Measurements from ENCODE around the gene PDPR.
"Not testable (repeated sequence)": the region's sequence is repeated elsewhere in the genome, so short reads cannot be mapped to it uniquely, and the experiment has no call there.

Gene PDPR

GRCh38 chr16:70094096-70094495 is 20.0 kb upstream of the PDPR start:
- intact Hi-C loops (cut with DNase I; ENCODE audit: low total_unique reads); H3K4me1 ChIP-seq; H3K27me3 ChIP-seq; H3K4me3 ChIP-seq; H3K36me3 ChIP-seq; DNase-seq; H3K27ac ChIP-seq; H3K9me3 ChIP-seq: not testable (repeated sequence)

- H3K27me3 ChIP-seq; H3K4me3 ChIP-seq; H3K36me3 ChIP-seq; H3K9me3 ChIP-seq; H3K4me1 ChIP-seq; intact Hi-C loops (cut with DNase I; ENCODE audit: low total_unique reads); DNase-seq; H3K27ac ChIP-seq: not testable (repeated sequence)
These were observed 4.4 kb upstream of the PDPR start for GRCh38 chr16:70109583-70110279.

GRCh38 chr16:70112162-70112561 is 2.0 kb upstream of the PDPR start:
- H3K36me3 ChIP-seq; H3K9me3 ChIP-seq; H3K27ac ChIP-seq; DNase-seq; H3K27me3 ChIP-seq; H3K4me3 ChIP-seq; intact Hi-C loops (cut with DNase I; ENCODE audit: low total_unique reads): not testable (repeated sequence)
- H3K4me1 ChIP-seq: peaks cover 0 to 13% (median 7%) of the 10 kb centered on the region in 4 donors

- H3K27me3 ChIP-seq; DNase-seq; H3K9me3 ChIP-seq; intact Hi-C loops (cut with DNase I; ENCODE audit: low total_unique reads); H3K36me3 ChIP-seq: not testable (repeated sequence)
- Histone ChIP-seq H3K27ac (peak overlapping the region; percentile 85 to 87), H3K4me1 (peaks cover 0 to 13% (median 9%) of the 10 kb centered on the region in 4 donors), H3K4me3 (peak overlapping the region; percentile 73 to 83)
These were observed 542 bp upstream of the PDPR start for GRCh38 chr16:70113599-70113981.

GRCh38 chr16:70118354-70118753 is 4.2 kb downstream of the PDPR start:
- H3K27me3 ChIP-seq; DNase-seq; intact Hi-C loops (cut with DNase I; ENCODE audit: low total_unique reads); H3K4me3 ChIP-seq; H3K27ac ChIP-seq; H3K9me3 ChIP-seq: not testable (repeated sequence)
- peaks cover 13 to 28% (median 23%) of the 10 kb centered on the region in 3 donors for H3K36me3 ChIP-seq
- peaks cover 0 to 11% (median 7%) of the 10 kb centered on the region in 4 donors for H3K4me1 ChIP-seq

GRCh38 chr16:70118776-70119175 is 4.6 kb downstream of the PDPR start:
- H3K9me3 ChIP-seq; intact Hi-C loops (cut with DNase I; ENCODE audit: low total_unique reads); DNase-seq; H3K4me3 ChIP-seq; H3K27me3 ChIP-seq; H3K27ac ChIP-seq: not testable (repeated sequence)
- peaks cover 0 to 11% (median 7%) of the 10 kb centered on the region in 4 donors for H3K4me1 ChIP-seq
- peaks cover 16 to 32% (median 28%) of the 10 kb centered on the region in 3 donors for H3K36me3 ChIP-seq

- H3K4me3 ChIP-seq; H3K9me3 ChIP-seq; DNase-seq; H3K4me1 ChIP-seq; H3K27ac ChIP-seq; intact Hi-C loops (cut with DNase I; ENCODE audit: low total_unique reads); H3K27me3 ChIP-seq: not testable (repeated sequence)
- peaks cover 22 to 40% (median 32%) of the 10 kb centered on the region in 3 donors for H3K36me3 ChIP-seq
These were observed 6.3 kb downstream of the PDPR start for GRCh38 chr16:70120398-70120797.

- H3K27ac ChIP-seq; H3K27me3 ChIP-seq; H3K4me1 ChIP-seq; DNase-seq; H3K4me3 ChIP-seq; H3K9me3 ChIP-seq; intact Hi-C loops (cut with DNase I; ENCODE audit: low total_unique reads): not testable (repeated sequence)
- H3K36me3 ChIP-seq: peaks cover 46 to 75% (median 65%) of the 10 kb centered on the region in 3 donors
These were observed 9.7 kb downstream of the PDPR start for GRCh38 chr16:70123822-70124221.

DNA sequence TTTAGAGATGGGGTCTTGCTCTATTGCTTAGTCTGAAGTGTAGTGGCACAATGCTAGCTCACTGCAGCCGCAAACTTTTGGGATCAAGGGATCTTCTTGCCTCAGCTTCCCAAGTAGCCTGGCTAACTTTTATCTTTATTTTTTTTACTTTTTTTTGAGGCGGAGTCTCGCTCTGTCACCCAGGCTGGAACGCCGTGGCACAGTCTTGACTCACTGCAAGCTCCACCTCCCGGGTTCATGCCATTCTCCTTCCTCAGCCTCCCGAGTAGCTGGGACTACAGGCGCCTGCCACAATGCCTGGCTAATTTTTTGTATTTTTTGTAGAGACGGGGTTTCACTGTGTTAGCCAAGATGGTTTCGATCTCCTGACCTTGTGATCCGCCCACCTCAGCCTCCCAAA is 12.1 kb downstream of the PDPR start:
- H3K9me3 ChIP-seq; H3K27ac ChIP-seq; H3K4me3 ChIP-seq; DNase-seq; H3K27me3 ChIP-seq; intact Hi-C loops (cut with DNase I; ENCODE audit: low total_unique reads); H3K4me1 ChIP-seq: not testable (repeated sequence)
- peaks cover 66 to 92% (median 83%) of the 10 kb centered on the region in 3 donors for H3K36me3 ChIP-seq

GRCh38 chr16:70127706-70128105 is 13.6 kb downstream of the PDPR start:
- intact Hi-C loops (cut with DNase I; ENCODE audit: low total_unique reads); DNase-seq; H3K4me1 ChIP-seq; H3K27ac ChIP-seq; H3K4me3 ChIP-seq; H3K9me3 ChIP-seq; H3K27me3 ChIP-seq: not testable (repeated sequence)
- peaks cover 61 to 92% (median 77%) of the 10 kb centered on the region in 3 donors for H3K36me3 ChIP-seq

- H3K27me3 ChIP-seq; H3K4me1 ChIP-seq; H3K9me3 ChIP-seq; DNase-seq; intact Hi-C loops (cut with DNase I; ENCODE audit: low total_unique reads); H3K27ac ChIP-seq; H3K4me3 ChIP-seq: not testable (repeated sequence)
- peaks cover 68 to 92% (median 78%) of the 10 kb centered on the region in 3 donors for H3K36me3 ChIP-seq
These were observed 14.7 kb downstream of the PDPR start for GRCh38 chr16:70128844-70129243.

- intact Hi-C loops (cut with DNase I; ENCODE audit: low total_unique reads); H3K4me3 ChIP-seq; H3K9me3 ChIP-seq; H3K27me3 ChIP-seq; H3K4me1 ChIP-seq; DNase-seq; H3K27ac ChIP-seq: not testable (repeated sequence)
- H3K36me3 ChIP-seq: peaks cover 71 to 100% (median 78%) of the 10 kb centered on the region in 3 donors
These were observed 21.7 kb downstream of the PDPR start for GRCh38 chr16:70135796-70136195.

DNA sequence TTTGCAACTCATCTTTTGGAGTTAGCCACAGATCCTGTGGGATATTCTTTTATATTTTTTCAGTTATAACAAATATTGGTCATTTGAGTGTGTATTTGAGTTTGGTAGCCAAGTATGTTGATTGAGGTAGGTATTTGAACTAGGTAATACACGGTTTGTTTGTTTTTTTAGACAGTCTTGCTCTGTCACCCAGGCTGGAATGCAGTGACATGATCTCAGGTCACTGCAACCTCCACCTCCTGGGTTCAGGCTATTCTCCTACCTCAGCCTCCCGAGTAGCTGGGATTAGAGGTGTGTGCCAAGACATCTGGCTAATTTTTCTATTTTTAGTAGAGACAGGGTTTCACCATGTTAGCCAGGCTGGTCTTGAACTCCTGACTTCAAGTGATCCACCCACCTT is 22.5 kb downstream of the PDPR start:
- H3K27me3 ChIP-seq; intact Hi-C loops (cut with DNase I; ENCODE audit: low total_unique reads); H3K4me1 ChIP-seq; H3K27ac ChIP-seq; H3K4me3 ChIP-seq; DNase-seq; H3K9me3 ChIP-seq: not testable (repeated sequence)
- peaks cover 77 to 100% (median 79%) of the 10 kb centered on the region in 3 donors for H3K36me3 ChIP-seq

DNA sequence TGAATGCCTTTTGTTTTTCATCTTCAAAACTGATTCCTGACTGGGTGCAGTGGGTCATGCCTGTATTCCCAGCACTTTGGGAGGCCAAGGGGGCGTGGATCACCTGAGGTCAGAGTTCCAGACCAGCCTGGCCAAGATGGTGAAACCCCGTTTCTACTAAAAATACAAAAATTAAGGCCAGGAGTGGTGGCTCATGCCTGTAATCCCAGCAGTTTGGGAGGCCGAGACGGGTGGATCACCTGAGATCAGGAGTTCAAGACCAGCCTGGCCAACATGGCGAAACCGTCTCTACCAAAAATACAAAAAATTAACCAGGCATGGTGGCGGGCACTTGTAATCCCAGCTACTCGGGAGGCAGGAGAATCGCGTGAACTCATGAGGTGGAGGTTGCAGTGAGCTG is 28.6 kb downstream of the PDPR start:
- H3K9me3 ChIP-seq; H3K4me3 ChIP-seq; H3K27ac ChIP-seq; H3K27me3 ChIP-seq; DNase-seq; H3K4me1 ChIP-seq; intact Hi-C loops (cut with DNase I; ENCODE audit: low total_unique reads): not testable (repeated sequence)
- H3K36me3 ChIP-seq: peaks cover 64 to 85% (median 72%) of the 10 kb centered on the region in 3 donors

All from tibial artery (tissue), 4 donors.